Globus pallidus (tissue), 1 donor: Measurements from ENCODE around the gene EVC.
"Not testable (repeated sequence)": the region's sequence is repeated elsewhere in the genome, so short reads cannot be mapped to it uniquely, and the experiment has no call there.

ENCODE experiments used
- DNase-seq: peaks from one replicate; pipeline ENCODE4 v3.0.0-alpha.2; 2015; ENCODE audit warnings: low spot score

Gene EVC

GRCh38 chr4:5843573-5844530 is 132.9 kb downstream of the EVC start:
- no peak for DNase-seq

- DNase-seq: no peak
Observed at GRCh38 chr4:5845035-5845905, 134.3 kb downstream of the EVC start.

DNA sequence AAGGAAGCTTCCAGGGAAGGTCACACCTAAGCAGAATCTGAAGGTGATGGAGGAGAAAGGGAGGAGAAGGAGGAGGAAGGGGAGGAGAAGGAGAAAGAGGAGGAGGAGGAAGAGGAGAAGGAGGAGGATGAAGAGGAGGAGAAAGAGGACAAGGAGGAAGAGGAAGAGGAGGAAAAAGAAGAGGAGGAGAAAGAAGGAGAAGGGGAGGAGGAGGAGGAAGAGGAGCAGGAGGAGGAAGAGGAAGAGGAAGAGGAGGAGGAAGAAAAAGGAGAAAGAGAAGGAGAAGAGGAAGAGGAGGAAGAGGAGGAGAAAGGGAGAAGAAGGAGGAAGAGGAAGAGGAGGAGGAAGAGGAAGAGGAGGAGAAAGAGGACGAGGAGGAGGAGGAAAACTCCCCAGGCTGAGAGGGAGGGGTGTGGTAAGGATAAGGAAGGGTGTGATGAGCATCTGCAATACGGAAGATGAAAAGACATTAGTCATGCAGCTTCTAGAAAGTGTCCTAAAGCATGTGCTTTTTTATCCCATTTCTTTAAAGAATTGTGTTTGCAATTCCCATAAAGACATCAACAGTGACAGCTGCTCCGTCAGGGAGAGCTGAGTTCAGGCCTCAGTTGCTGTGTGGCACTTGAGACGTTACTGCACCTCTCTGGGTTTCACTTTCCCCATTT is 140.8 kb downstream of the EVC start:
- DNase-seq: no peak

GRCh38 chr4:5852523-5853202 is 141.7 kb downstream of the EVC start:
- no peak for DNase-seq

DNA sequence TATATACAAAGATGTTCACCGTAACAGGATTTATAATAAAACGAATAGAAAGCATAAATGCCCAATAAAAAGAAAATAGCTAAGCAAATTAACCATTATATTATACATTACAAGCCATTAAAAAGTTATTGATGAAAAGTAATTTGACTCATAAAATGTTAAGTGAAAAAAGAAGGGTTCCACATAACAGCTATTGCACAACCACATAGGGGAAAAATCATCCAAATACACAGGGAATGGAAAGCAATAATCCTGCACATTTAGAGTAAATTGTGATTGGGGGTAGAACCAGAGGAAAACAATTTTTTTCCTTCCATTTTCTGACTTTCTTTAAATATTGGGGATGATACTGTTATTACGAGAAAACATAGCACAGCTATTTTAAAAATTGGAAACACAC is 143.9 kb downstream of the EVC start:
- no peak for DNase-seq

- not testable (repeated sequence) for DNase-seq
Observed at GRCh38 chr4:5856362-5856761, 145.4 kb downstream of the EVC start.

- no peak for DNase-seq
Observed at GRCh38 chr4:5857199-5857598, 146.2 kb downstream of the EVC start.

- peak; percentile 14 for DNase-seq
Observed at GRCh38 chr4:5858020-5858769, 147.2 kb downstream of the EVC start.

DNA sequence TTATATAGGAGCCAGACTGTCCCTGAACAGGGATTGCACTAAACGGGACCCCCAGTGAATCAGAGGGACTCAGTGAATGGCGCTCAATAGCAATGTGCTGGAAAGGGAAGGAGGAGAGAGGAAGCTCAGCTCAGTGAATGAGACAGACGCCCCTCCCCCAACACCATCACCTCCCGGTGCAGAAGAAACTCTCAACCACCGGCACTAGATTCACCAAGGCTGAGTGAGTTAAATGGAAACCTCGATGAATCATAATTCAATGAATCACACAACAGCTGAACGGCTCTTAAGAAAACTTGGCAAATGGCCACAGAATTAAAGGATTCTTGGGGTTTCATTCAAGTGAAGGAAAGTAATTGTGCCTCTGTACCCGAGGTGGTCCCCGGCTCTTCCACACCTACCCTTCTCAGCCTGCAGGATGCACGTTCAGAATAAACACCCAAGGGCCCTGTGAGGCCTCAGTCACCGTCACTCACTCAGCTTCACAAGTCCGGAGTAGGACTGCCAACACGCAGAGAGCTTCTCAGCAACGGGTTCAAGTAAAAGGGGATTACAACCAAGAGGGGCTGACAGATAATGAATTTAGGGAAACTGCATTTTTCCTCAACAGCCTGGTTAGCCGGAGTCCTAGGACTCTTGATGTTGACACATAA is 152.6 kb downstream of the EVC start:
- DNase-seq: no peak
